ENCODE results near the gene DYNC2LI1.
"Not testable (repeated sequence)": the region's sequence is repeated elsewhere in the genome, so short reads cannot be mapped to it uniquely, and the experiment has no call there.

DYNC2LI1 gene

DNA sequence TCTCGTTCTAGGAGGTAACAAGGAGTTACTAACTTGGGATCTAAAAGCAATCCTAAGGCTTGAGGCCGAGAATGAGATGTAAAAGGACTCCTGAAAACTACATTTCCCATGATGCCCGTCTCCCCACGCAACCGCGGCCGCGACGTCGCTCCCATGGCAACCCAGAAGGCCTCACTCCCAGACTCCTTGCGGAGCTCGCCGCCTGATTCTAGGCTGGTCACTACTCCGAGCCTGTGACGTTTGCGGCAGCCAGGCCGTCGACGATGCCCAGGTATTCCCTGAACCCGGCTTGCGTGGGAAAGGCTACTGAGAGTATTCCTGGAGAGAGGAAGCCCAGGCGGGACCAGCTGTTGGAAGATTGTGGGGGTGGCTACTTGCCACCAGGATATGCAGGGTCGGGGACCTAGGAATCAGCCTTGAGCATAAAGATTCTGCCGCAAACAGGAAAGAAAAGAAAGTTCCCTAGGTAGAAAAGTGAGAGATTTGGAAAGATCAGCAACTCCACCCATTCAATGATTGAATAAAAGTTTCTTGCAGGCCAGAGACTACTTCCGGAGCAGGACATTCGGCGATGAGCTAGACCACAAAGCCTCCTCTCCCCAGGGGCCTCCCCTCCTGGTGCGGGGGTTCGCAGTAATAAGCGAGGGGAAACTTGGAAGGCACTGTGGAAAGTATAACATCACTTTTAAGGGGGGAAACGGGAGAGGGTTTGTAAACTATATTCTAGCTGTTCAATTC is at the start of gene DYNC2LI1:
Gene DYNC2LI1, plus strand, starts transcription at position 164 of the 738 bp plus-strand sequence. Its CDS starts 100 bp downstream, at position 264.
- peak; percentile 61 for DNase-seq (ENCODE audit: low spot score)

DNA sequence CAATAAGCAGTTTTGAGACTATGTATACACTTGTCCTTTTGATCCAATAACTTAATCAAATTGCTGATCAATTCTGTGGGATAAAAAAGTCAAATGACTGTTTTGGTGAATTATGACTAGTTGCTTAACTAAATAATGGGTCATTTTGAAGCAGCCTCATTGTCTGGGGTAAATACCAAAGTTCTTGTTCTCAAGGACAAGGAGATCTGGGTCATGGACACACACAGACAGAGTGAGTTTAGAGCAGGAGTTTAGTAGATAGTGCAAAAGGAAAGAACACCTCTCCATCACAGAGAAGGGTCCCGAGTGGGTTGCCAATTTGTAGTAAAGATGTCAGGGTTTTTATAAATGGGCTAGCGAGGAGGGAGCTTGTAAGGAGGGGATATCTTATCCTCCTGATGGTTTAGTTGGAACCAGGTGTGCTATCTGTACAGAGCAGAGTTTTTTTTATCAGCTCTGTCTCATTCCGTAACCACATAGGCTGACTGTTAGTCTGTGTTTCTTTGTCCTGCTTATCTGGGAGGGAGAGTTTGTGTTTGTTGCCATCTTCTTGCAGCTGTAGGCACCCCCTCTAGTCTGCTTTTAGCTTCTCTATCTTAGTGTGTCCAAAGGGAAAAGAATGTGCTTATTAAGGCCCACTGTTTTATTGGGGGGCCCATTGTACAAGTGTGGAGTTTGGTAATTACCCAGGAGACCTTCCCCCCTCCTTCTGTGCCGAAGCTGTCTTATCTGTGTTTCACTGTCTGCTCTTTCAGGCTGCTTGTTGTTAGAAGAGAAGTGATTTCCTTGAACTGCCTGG is 48.9 kb upstream of the DYNC2LI1 start:
- no peak for DNase-seq (ENCODE audit: low spot score)

DNA sequence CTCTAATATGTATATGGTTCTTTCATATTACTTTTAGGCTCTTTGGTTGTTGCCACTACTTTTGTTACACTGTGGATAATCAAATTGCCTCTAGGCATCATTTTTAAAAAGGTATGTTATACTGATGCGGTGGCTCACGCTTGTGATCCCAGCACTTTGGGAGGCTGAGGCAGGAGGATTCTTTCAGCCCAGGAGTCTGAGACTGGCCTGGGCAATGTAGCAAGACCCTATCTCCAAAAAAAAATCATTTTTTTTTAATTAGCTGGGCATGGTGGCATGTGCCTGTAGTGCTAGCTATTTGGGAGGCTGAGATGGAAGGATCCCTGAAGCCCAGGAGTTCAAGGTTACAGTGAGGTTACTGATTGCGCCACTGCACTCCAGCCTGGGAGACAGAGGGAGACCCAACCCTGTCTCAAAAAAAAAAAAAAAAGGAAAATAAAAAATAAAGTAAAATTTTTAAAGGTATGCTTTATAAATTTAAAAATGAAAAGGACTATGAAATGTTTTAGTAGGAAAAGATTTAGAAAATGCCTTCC is 48.1 kb upstream of the DYNC2LI1 start:
- no peak for DNase-seq (ENCODE audit: low spot score)

DNA sequence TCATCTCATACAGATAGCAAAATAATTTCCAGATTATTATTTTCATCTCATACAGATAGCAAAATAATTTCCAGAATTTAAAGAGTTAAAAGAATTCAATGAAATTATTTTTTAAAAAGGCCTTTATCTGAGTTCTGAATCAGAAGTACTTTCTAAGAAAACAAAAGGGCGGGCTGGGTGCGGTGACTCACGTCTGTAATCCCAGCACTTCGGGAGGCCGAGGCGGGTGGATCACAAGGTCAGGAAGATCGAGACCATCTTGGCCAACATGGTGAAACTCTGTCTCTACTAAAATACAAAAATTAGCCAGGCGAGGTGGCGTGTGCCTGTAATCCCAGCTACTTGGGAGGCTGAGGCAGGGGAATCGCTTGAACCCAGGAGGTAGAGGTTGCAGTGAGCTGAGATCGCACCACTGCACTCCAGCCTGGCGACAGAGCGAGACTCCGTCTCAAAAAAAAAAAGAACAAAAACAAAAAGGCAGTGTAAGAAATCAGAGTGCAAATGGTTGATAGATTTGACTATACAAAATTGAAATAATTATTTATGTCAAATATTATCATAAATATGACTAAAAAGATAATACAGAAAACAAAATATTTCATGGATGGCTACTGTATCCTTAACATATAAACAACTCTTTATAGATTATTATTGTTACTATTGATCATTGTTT is 46.7 kb upstream of the DYNC2LI1 start:
- DNase-seq (ENCODE audit: low spot score), result not testable (repeated sequence)

DNA sequence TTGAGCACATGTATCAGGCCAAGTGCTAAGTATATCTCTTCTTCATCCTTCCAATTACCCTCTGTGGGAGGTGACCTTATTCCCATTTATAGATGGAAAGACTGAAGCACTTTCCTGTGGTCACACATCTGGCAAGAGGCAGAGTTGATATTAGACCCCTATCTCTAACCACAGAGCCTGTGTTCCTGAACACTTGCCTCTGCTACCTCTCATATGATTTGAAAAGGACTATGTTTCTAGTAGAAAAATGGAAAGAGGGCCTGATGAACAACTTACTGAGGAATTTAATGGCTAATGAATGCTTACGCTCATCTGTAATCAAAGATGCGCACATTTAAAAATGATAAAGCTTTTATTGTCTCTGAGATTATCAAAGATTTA is 46.2 kb upstream of the DYNC2LI1 start:
- DNase-seq (ENCODE audit: low spot score), result no peak

DNA sequence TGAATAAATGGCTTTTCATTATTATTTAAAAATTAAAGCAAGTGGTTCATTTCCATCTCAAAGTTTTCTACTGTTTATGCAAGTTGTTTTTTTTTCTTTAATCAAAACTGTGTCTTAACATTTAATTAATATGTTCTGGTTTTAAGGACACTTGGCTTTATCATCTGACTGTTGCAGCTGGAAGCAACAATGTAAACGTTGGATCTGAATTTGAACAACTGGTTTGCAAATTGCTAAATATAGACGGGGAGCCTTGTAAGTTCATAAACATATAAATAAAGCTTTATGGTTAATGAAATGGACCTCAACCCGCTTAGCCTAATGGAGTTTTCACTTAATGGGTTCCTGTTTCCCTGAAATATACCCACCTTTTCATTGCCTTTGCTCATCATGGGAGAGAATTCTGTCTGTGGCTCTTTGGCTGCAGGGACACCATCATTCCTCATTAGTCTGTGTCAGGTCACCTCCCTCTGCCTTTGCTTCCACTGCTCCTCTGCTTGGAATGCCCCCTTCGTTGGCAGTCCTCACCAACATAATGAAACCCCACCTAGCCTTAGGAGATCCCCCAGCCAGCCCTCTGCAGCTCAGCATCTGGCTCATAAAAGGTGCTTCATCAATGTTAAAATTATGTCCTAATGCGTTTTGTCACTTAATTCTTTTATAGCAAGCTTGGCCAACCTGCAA is 44.2 kb upstream of the DYNC2LI1 start:
- DNase-seq (ENCODE audit: low spot score), result no peak

DNA sequence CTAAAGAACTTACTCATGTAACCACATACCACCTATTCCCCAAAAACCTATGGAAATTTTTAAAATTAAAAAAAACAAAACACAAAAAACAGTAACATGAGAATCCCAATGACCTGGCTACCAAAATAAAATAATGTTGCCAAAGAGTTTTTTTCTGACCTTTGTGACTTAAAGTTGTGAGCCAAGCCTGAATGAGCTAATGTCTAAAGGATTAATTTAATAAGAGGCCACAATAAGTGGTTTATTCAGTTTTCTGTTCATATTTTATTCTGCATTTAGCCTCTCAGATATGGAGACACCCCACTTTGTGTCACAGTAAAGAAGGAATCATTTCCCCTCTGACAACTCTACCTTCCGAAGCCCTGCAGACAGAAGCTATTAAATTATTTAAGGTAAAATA is 42.6 kb upstream of the DYNC2LI1 start:
- no peak for DNase-seq (ENCODE audit: low spot score)

DNA sequence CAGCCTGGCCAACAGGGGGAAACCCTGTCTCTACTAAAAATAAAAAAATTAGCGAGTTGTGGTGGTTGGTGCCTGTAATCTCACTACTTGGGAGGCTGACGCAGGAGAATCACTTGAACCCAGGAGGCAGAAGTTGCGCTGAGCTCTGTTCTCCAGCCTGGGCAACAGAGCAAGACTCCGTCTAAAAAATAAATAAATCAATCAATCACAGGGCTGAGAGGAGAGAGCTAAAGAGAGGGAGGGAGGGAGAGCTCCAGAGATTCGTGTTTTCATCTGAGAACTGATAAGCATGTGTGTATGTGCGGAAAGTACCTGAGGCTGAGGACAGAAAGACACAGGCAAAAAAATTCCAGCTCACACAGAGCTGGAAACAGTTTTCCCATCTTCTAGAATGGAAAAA is 37.2 kb upstream of the DYNC2LI1 start:
- DNase-seq (ENCODE audit: low spot score), result no peak

DNA sequence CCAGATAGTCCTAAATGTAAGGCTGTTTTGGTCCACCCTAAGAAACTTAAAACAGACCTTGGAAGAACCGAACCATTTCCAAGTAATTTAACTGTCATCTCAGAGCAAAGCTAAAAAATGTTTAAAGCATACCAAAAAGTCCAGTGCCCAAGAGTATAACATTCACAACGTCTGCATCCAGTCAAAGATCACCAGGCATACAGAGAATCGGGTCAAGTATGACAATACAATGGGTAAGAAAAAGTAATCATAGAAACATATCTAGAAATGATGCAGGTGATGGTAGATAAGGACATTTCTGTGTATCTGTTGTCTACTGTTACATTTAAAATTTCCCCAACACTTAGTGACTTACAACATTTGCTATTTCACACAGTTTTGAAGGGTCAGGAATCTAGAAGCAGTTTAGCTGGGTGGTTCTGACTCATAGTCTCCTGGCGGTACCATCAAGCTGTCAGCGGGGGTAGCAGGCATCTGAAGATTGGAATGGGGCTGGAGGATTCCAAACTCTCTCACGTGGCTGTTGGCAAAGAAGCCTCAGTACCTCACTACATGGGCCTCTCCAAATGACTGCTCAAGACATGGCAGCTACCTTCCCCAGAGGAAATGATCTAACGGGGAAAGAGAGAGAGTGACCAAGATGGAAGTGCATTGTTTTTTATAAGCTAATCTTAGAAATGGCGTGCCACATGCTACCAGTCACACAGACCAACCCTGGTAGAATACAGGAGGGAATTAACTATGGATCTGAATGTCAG is 36.6 kb upstream of the DYNC2LI1 start:
- no peak for DNase-seq (ENCODE audit: low spot score)

DNA sequence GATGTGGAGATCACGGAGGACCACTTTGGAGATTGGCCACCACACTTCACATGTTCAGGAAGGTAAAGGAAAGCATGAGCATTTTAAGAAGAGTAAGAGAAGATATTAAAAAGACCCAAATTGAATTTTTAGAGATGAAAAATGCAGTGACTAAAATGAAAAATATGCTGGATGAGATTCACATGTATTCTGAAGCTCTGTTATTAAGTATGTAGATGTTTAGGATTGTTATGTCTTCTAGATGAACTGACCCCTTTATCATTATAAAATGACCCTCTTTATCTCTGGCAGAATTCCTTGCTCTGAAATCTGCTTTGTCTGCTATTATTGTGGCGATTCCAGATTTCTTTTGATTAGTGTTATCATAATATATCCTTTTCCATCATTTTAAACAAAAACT is 36.0 kb upstream of the DYNC2LI1 start:
- DNase-seq (ENCODE audit: low spot score), result no peak

DNA sequence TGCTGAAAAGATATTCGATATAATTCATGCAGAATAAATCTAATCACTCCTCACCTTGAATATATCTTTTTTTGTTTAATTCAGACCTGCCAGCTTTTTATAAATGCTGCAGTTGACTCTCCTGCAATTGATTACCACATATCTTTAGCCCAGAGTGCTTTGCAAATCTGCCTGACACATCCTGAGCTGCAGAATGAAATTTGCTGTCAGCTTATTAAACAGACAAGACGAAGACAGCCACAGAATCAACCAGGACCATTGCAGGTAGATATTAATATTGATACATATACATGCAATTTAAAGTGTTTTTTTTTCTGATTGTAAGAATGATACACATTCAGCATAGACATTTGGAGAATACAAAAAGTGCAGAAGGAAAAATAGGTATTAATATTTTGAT is 35.6 kb upstream of the DYNC2LI1 start:
- DNase-seq (ENCODE audit: low spot score), result no peak

DNA sequence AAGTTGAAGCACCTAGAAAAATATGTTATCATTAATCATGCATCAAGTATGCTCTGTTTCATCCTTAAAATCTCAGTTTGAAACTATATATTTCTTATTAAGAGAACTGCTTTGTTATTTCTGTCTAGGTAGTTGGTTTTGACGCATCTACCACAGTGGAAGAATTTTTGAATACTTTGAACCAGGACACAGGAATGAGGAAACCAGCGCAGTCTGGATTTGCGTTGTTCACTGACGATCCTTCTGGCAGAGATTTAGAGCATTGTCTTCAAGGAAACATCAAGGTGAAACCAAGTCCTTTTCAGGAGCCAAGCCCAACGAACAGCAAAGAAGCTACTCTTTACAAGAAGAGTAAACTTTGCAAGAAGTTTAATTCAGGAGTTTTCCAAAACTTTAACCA is 30.1 kb upstream of the DYNC2LI1 start:
- no peak for DNase-seq (ENCODE audit: low spot score)

DNA sequence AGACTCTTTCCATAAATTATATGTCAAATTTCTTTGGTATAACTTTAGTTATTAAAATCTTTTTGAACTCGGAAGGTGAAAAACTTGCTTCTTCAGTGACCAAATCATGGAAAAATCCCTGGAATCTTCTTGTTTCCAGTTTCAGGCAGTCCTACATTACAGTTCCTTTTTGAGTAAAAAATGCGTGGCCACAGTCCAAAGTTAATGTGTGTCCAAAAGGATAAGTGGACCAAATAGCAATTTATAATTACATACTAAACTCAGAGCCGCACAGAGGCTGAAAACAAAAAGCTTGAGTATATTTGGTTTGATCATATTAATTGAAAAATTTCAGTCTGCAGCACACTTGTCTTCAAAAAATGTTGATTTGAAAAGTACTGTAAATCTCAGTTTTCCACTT is 28.4 kb upstream of the DYNC2LI1 start:
- no peak for DNase-seq (ENCODE audit: low spot score)

DNA sequence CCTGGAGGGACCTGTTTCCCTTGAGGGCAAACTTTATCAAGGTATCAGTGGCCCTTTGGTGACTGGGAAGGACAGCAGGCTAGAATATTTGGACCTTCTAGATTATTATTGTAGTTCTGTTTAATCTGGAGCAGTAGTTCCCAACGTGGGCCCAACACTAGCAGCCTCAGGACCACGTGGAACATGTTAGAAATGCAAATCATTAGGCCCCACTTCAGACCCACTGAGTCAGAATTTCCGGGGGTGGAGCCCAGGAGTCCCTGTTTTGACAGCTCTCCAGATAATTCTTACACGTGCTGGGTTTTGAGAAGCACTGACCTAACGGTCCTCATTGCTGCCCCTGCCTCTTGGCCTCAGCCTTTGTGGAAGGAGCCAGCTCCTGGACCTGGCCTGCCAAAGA is 25.5 kb upstream of the DYNC2LI1 start:
- DNase-seq (ENCODE audit: low spot score), result no peak

DNA sequence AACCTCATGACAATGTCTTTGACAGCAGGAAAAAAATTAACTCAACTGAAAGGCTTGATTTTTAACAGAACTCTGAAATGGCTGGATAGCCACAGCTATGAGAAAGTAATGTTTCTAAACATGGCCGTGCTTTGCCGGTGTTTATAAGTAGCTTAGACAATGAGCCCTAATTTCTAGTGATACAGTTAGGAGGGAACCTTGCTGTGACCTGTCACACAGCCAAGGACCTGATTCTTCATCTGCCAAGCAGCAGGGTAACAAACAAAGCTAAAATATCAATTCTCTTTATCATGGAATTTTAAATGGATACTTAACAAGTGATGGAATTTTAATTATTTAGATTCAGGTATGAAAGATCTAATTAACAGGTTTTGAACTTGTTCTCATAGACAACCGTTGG is 24.3 kb upstream of the DYNC2LI1 start:
- DNase-seq (ENCODE audit: low spot score), result no peak

DNA sequence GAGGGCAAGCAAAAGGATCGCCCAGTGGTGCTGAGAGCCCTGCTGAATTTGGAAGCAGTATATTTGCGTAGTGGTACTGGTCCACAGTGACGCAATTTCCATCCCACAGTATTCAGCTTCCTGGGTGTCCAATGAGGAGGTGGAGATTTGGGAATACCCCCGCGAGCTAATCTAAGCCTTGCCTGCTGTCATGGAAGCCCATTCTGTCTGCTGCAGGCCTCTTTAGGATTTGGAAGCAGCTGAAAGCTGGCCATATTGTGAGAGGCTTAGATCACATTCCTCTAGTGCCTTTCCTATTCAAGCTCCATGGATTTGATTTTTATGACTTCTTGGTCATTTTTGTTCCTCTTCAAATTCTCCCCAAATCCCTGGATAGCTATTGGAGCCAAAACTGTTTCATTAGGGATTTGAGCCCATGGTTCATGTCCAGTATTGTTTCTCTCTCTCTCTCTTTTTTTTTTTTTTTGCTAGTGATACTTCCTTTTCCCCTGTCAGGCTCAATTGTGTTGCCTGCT is 22.3 kb upstream of the DYNC2LI1 start:
- DNase-seq (ENCODE audit: low spot score), result no peak

DNA sequence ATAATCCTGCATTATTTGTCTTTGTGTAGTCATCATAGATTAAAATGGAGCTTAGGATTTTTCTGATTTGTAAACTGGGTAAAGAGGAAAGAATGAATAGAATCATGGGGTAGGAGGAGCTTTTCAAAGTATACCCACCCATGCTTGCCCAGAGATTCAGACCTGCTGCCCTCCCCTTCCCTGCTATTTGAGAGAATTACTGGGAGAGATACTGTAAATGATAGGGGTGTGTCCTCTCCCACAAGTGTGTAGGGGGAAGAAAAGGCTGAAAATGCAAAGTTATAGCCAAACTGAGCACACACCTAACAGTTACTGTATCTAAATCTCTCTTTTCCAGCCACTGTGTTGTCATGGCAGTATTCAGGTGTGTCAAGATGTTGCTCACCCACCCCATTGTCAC is 21.5 kb upstream of the DYNC2LI1 start:
- DNase-seq (ENCODE audit: low spot score), result no peak

DNA sequence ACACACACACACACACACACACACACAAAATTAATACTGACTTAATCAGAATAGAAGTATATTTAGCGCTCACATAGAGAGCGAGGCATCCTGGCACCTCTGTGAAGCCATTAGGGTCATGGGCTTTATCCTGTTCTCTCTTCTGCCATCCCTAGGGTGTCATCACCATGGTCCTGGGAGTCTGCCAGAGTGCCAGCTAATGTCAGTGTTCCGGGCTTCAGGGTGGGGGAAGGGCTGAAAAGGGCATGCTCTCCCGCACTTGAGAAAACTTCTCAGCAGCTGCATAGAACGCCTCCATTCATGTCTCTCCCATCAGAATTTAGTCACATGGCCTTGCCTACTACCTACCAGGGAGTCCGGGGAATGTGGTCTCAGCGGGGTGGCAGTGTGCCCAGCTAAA is 19.7 kb upstream of the DYNC2LI1 start:
- no peak for DNase-seq (ENCODE audit: low spot score)

DNA sequence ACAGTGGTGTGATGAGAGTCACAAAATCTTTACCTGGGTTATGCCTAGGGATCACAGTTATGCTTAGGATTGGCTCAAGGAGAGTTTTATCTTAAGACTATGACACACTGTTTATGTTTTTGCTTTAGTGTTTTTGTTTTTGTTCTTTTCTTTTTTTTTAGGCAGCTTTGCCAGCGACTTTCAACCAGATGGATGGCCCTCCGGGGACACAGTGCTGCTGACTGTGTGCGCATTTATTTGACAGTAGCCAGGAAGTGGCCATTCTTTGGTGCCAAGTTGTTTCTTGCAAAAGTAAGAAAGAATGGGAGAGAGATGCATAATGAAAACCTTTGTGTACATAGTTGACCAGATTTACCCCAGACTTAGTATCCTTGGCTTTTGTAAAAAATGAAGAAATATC is 15.1 kb upstream of the DYNC2LI1 start:
- no peak for DNase-seq (ENCODE audit: low spot score)

DNA sequence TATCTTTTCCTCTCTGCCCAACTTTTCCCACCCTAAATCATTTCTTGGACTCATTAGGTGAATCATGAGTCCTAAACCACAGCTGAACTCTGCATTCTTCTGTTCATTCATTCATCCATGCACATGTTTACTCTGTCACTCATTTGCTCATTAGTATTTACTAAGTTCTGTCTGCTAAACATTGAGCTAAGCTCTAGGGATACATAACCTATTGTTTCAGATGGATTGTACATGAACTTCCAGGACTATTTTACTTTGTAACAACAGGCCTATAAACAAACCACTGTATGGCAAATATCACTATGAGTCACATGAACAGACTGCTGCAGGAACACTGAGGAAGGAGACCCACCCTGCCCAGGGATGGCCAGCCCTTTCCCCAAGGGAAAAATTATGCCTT is 14.6 kb upstream of the DYNC2LI1 start:
- no peak for DNase-seq (ENCODE audit: low spot score)

DNA sequence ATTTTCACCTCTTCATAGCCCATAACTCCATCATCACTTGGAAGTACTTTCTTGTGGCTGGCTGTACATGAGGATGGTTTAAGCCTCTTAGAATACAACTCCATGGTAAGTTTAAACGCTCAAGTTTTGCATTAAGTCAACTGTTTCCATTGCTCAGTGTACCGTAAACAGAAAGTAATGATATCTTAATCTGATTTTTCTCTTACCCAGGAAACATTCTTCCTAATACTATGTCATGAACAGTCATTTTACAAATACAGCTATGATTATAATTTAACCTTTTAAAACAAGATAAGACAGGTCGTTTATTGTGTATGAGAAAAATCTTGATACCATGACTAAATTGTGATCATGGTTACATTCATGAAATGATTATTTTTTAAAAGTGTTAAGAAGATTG is 11.6 kb upstream of the DYNC2LI1 start:
- DNase-seq (ENCODE audit: low spot score), result no peak
